ENCODE data around the gene POLR2C. TPM values are rescaled to one million over a fixed set of nuclear protein-coding genes. Genes with fewer than 3 reads are reported as not detected.

POLR2C gene
- total and polyA plus RNA-seq, 2 of the 13 experiments (the other 11 are each of a cell fraction or from before 2014, with no cell fraction given), result 104 to 216 TPM

DNA sequence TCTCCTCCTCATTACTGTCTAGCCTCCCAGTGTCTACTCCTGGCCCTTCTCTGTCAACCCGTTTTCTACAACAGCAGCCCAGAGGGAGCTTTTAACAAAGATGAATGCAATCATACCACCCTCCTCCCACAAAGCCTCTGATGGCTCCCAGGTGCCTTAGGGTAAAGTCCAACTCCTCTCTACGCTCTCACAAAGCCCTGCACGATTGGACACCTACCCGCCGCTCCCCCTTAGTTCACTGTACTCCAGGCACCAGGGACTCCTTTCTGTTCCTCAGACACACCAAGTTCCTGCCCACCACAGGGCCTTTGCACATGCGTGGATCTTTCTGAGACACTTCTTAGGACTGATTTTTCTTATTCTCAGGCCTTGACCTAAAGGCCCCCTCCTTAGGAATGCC, 56.4 kb downstream of the POLR2C start (continued):
- TF ChIP-seq, protein P1, sequence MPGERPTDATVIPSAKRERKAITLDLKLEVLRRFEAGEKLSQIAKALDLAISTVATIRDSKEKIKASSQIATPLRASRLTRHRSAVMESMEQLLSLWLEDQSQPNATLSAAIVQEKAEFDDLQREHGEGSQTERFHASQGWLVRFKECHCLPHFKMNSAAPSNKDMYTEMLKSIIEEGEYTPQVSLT (CRISPR knock-in tag; IDR thresholded peaks at IDR 0.05; ENCODE audit: borderline replicate concordance, low read depth), result no peak
- TF ChIP-seq ZNF225 (CRISPR knock-in tag; IDR thresholded peaks at IDR 0.05) (no peak), ZNF367 (CRISPR knock-in tag; IDR thresholded peaks at IDR 0.05; ENCODE audit: borderline replicate concordance) (no peak), DNMT1 (CRISPR knock-in tag; IDR thresholded peaks at IDR 0.05) (no peak), ZNF263 (CRISPR knock-in tag; IDR thresholded peaks at IDR 0.05) (peak; percentile 54; the same call in 1 of the 2 replicates), ZNF772 (CRISPR knock-in tag; IDR thresholded peaks at IDR 0.05) (no peak), ZNF709 (CRISPR knock-in tag; IDR thresholded peaks at IDR 0.05) (no peak), PTBP1 (IDR thresholded peaks at IDR 0.05; ENCODE audit: low read depth, low read length, poor library complexity, severe bottlenecking) (no peak), IRF2 (CRISPR knock-in tag; IDR thresholded peaks at IDR 0.05) (no peak), ZNF678 (CRISPR knock-in tag; IDR thresholded peaks at IDR 0.05) (no peak), ZNF264 (CRISPR knock-in tag; IDR thresholded peaks at IDR 0.05) (no peak), HES4 (CRISPR knock-in tag; IDR thresholded peaks at IDR 0.05; ENCODE audit: borderline replicate concordance) (no peak), NONO (IDR thresholded peaks at IDR 0.05) (no peak), NONO (CRISPR knock-in tag; conservative IDR thresholded peaks at IDR 0.05) (no peak), ZSCAN30 (CRISPR knock-in tag; IDR thresholded peaks at IDR 0.05) (no peak), ZNF563 (CRISPR knock-in tag; IDR thresholded peaks at IDR 0.05) (no peak), ZNF160 (CRISPR knock-in tag; IDR thresholded peaks at IDR 0.05) (no peak), MTA1 (CRISPR knock-in tag; IDR thresholded peaks at IDR 0.05; ENCODE audit: borderline replicate concordance) (0 out of 2 replicates have a peak, but pooled peaks have one; percentile 12), STAG1 (CRISPR knock-in tag; IDR thresholded peaks at IDR 0.05) (no peak), ZNF691 (CRISPR knock-in tag; IDR thresholded peaks at IDR 0.05; ENCODE audit: borderline replicate concordance, low read depth) (peak; percentile 24; the same call in 1 of the 2 replicates), SALL1 (CRISPR knock-in tag; IDR thresholded peaks at IDR 0.05) (no peak), PITX1 (CRISPR knock-in tag; IDR thresholded peaks at IDR 0.05) (no peak), ZNF749 (CRISPR knock-in tag; IDR thresholded peaks at IDR 0.05; ENCODE audit: borderline replicate concordance) (no peak), ZNF703 (CRISPR knock-in tag; IDR thresholded peaks at IDR 0.05; ENCODE audit: borderline replicate concordance) (no peak), SRY (CRISPR knock-in tag; IDR thresholded peaks at IDR 0.05) (no peak), BRD4 (CRISPR knock-in tag; IDR thresholded peaks at IDR 0.05) (no peak), ZNF724P (CRISPR knock-in tag; IDR thresholded peaks at IDR 0.05; ENCODE audit: borderline replicate concordance) (no peak), NFKBIZ (CRISPR knock-in tag; IDR thresholded peaks at IDR 0.05) (no peak), KDM6A (CRISPR knock-in tag; IDR thresholded peaks at IDR 0.05; ENCODE audit: low read depth) (no peak)
- TF ChIP-seq, protein P2, sequence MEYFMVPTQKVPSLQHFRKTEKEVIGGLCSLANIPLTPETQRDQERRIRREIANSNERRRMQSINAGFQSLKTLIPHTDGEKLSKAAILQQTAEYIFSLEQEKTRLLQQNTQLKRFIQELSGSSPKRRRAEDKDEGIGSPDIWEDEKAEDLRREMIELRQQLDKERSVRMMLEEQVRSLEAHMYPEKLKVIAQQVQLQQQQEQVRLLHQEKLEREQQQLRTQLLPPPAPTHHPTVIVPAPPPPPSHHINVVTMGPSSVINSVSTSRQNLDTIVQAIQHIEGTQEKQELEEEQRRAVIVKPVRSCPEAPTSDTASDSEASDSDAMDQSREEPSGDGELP (IDR thresholded peaks at IDR 0.05; ENCODE audit: borderline replicate concordance, low read depth), result no peak
- TF ChIP-seq, protein P3, sequence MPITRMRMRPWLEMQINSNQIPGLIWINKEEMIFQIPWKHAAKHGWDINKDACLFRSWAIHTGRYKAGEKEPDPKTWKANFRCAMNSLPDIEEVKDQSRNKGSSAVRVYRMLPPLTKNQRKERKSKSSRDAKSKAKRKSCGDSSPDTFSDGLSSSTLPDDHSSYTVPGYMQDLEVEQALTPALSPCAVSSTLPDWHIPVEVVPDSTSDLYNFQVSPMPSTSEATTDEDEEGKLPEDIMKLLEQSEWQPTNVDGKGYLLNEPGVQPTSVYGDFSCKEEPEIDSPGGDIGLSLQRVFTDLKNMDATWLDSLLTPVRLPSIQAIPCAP (CRISPR knock-in tag; IDR thresholded peaks at IDR 0.05; ENCODE audit: low read depth), result no peak
- TF ChIP-seq, protein P4, sequence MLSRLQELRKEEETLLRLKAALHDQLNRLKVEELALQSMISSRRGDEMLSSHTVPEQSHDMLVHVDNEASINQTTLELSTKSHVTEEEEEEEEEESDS (CRISPR knock-in tag; IDR thresholded peaks at IDR 0.05; ENCODE audit: borderline replicate concordance), result no peak
